ENCODE results near the gene CDC42EP1. TPM values are rescaled to one million over a fixed set of nuclear protein-coding genes. Genes with fewer than 3 reads are reported as not detected.

The CDC42EP1 gene
- total RNA-seq, result 10 to 100 TPM; 66.1 to 97.0 TPM

DNA sequence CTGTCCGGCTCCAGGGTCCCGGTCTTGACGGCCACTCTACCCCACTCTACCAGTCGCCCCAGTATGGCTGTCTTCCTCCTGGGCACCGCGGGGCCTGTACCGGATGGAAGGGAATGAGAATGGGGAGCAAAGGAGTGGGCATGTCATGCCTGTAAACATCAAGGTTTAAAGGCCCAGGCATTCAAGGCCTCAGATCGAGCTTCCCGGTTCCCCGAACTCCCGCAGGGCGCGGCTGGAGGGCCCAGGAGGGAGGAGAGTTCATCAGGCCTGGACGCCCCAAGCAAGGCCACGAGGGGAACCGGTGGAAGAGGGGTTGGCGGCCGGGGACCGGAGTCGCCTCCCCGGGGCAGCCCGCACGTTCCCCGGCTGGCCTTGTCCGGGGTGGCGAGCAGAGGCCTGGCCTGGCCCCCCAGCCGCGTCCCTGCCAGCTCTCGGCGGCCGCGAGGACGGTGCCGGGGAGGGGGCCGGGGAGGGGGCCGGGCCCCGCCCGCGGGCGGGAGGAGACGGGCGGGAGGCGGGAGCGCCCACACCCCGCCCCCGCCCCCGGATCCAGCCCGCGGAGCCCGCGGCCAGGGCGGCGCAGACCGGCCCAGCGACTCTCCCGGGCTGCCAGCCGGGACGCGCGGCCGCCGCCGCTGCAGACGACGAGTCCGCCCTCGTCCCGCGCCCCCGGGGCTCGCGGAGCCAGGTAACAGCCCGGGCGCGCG, at the start of gene CDC42EP1:
TSS of gene CDC42EP1 (plus strand) at position 580 of the 707 bp plus-strand sequence. CDS start 5,870 bp downstream, outside the sequence.
- Histone ChIP-seq H3K4me1 (peaks cover 22% of the 10 kb centered on the region), H3K9me3 (no peaks in the 10 kb centered on the region), H3K27ac (peak within 1 kb of the TSS; percentile 94), H3K27me3 (no peaks in the 10 kb centered on the region), H3K36me3 (no peaks in the 10 kb centered on the region), H3K9ac (ENCODE audit: low read depth in 2 of 2, low read length in 2 of 2) (peak within 1 kb of the TSS; percentile 91 to 99), H3K4me3 (peak within 1 kb of the TSS; percentile 71)
- intact Hi-C loops (cut with DNase I), result no loop called here
- TF ChIP-seq CTCF (IDR thresholded peaks at IDR 0.05), result no peak
- DNase-seq, result peak; percentile 84

DNA sequence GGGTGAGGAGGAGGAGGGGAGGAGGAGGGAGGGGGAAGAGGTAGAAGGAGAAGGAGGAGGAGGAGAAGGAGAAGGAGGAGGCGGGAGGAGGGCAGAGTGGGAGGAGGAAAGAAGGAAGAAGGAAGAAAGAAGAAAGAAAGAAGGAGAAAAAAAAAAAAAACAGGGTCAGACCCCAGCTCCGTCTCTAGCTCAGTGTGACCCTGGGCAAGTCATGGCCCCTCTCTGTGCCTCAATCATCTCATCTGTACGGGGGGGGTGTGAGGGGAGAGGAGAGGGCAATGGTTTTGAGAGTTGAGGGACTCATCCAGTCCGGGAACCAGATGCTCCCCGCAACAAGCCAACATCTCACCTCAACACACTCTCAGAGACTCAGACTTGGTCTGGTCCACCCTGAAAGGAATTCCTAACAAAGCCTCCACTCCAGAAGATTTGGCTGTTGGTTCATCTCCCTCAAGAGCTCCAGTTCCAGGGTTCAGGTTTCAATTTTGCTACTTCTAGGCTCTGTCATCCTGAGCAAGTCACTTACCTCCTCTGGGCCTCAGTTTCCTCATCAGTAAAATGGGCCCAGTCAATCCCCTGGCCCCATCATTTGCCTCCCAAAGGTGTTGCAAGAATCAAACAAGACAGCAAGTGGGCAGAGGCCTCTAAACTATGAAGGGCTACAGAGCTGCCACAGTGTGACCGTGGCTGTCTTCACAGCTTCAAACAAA, 48.7 kb upstream of the CDC42EP1 start:
- no peaks in the 10 kb centered on the region for H3K27me3 ChIP-seq
- H3K4me3 ChIP-seq, result no peak overlapping the region
- no peak for TF ChIP-seq CTCF (IDR thresholded peaks at IDR 0.05)
- no peaks in the 10 kb centered on the region for H3K36me3 ChIP-seq
- DNase-seq, result no peak
- H3K27ac ChIP-seq, result peak overlapping the region; percentile 88
- H3K9me3 ChIP-seq, result no peaks in the 10 kb centered on the region
- intact Hi-C loops (cut with DNase I), result no loop called here
- peaks cover 15% of the 10 kb centered on the region for H3K4me1 ChIP-seq
- peak overlapping the region; percentile 46 to 65 for H3K9ac ChIP-seq (ENCODE audit: low read depth in 2 of 2, low read length in 2 of 2)

DNA sequence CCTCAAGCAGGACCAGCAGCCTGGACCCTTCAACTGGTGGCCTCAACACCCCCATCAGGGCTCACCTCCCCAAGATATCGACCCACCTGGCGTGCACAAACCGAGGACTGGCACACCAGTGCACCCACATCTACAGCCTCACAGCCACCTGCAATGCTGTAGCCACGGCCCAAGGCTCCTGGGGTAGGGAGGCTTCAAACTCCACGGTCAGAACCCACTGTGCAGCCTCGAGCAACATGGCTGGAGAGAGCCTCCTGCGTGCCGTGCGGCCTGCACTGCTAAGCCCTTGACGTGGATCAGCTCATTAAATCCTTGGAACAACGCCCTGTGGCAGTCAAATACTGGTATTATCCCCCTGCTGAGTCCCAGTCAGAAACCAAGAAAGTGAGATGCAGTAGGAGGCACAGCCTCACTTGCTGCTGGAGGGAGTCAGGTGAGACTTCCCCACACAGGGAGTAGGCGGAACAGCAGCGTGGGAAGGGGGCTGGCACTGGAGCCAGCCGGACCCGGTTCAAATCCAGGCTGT, 45.7 kb upstream of the CDC42EP1 start:
- no peaks in the 10 kb centered on the region for H3K9me3 ChIP-seq
- DNase-seq, result no peak
- H3K27ac ChIP-seq, result no peak overlapping the region

DNA sequence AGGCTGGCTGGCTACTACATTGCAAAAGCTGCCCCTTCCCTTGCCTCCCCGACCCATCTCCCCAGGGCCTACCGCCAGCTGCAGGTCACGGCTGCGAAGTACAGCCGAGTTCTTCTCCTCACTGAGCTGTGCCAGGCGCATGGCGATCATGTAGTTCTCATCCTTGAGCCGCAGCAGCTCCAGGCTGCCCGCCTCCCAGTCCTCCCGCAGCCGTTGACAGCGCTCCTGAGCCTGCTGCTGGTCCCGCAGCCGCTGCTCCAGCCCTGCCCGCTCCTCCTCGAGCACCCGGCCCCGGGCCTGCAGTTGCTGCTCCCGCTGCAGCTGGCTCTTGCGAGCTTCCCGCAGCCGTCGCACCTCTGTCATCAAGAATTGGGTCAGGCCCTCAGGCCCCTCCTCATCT, 44.4 kb upstream of the CDC42EP1 start:
- intact Hi-C loops (cut with DNase I), result no loop called here
- Histone ChIP-seq H3K9ac (ENCODE audit: low read depth in 2 of 2, low read length in 2 of 2) (no peak overlapping the region), H3K27ac (no peak overlapping the region), H3K27me3 (no peaks in the 10 kb centered on the region), H3K4me3 (no peak overlapping the region), H3K9me3 (no peaks in the 10 kb centered on the region), H3K36me3 (no peaks in the 10 kb centered on the region), H3K4me1 (peaks cover 11% of the 10 kb centered on the region)
- no peak for TF ChIP-seq CTCF (IDR thresholded peaks at IDR 0.05)
- no peak for DNase-seq

More for the DNA sequence above, 45.7 kb upstream of the CDC42EP1 start:
- Histone ChIP-seq H3K9ac (ENCODE audit: low read depth in 2 of 2, low read length in 2 of 2) (no peak overlapping the region), H3K4me3 (no peak overlapping the region), H3K36me3 (no peaks in the 10 kb centered on the region), H3K27me3 (no peaks in the 10 kb centered on the region), H3K4me1 (peaks cover 6% of the 10 kb centered on the region)
- intact Hi-C loops (cut with DNase I), result no loop called here
- TF ChIP-seq CTCF (IDR thresholded peaks at IDR 0.05), result no peak

DNA sequence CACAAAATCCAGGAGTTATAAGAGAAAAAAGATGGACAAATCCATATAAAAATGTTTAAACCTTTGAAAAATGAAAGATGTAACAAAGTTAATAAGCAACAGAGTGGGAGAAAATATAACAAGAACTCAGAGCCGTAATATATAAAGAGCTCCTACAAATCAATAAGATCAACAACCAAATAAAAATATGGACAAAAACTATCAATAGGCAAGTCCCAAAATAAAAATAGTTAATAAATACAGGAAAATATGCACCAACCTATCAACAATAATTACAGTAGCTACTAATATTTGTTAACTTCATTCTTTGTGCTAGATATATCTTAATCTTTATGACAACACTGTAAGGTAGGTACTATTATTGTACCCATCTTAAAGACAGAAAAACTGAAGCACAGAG, 43.8 kb upstream of the CDC42EP1 start:
- Histone ChIP-seq H3K4me3 (no peak overlapping the region), H3K27ac (no peak overlapping the region), H3K9me3 (no peaks in the 10 kb centered on the region), H3K27me3 (no peaks in the 10 kb centered on the region), H3K36me3 (no peaks in the 10 kb centered on the region), H3K9ac (ENCODE audit: low read depth in 2 of 2, low read length in 2 of 2) (no peak overlapping the region), H3K4me1 (peaks cover 13% of the 10 kb centered on the region)
- intact Hi-C loops (cut with DNase I), result no loop called here
- TF ChIP-seq CTCF (IDR thresholded peaks at IDR 0.05), result no peak
- no peak for DNase-seq
